Measurements from ENCODE around the gene SORBS2. TPM values are rescaled to one million over a fixed set of nuclear protein-coding genes. Genes with fewer than 3 reads are reported as not detected.
A peak's percentile ranks its signal among the peaks of the same experiment; 100 is the strongest.
"Not testable (repeated sequence)": the region's sequence is repeated elsewhere in the genome, so short reads cannot be mapped to it uniquely, and the experiment has no call there.

SORBS2 gene, protein sequence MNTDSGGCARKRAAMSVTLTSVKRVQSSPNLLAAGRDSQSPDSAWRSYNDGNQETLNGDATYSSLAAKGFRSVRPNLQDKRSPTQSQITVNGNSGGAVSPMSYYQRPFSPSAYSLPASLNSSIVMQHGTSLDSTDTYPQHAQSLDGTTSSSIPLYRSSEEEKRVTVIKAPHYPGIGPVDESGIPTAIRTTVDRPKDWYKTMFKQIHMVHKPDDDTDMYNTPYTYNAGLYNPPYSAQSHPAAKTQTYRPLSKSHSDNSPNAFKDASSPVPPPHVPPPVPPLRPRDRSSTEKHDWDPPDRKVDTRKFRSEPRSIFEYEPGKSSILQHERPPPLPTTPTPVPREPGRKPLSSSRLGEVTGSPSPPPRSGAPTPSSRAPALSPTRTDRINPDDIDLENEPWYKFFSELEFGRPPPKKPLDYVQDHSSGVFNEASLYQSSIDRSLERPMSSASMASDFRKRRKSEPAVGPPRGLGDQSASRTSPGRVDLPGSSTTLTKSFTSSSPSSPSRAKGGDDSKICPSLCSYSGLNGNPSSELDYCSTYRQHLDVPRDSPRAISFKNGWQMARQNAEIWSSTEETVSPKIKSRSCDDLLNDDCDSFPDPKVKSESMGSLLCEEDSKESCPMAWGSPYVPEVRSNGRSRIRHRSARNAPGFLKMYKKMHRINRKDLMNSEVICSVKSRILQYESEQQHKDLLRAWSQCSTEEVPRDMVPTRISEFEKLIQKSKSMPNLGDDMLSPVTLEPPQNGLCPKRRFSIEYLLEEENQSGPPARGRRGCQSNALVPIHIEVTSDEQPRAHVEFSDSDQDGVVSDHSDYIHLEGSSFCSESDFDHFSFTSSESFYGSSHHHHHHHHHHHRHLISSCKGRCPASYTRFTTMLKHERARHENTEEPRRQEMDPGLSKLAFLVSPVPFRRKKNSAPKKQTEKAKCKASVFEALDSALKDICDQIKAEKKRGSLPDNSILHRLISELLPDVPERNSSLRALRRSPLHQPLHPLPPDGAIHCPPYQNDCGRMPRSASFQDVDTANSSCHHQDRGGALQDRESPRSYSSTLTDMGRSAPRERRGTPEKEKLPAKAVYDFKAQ (N-terminal part only)
- total RNA-seq: not detected

DNA sequence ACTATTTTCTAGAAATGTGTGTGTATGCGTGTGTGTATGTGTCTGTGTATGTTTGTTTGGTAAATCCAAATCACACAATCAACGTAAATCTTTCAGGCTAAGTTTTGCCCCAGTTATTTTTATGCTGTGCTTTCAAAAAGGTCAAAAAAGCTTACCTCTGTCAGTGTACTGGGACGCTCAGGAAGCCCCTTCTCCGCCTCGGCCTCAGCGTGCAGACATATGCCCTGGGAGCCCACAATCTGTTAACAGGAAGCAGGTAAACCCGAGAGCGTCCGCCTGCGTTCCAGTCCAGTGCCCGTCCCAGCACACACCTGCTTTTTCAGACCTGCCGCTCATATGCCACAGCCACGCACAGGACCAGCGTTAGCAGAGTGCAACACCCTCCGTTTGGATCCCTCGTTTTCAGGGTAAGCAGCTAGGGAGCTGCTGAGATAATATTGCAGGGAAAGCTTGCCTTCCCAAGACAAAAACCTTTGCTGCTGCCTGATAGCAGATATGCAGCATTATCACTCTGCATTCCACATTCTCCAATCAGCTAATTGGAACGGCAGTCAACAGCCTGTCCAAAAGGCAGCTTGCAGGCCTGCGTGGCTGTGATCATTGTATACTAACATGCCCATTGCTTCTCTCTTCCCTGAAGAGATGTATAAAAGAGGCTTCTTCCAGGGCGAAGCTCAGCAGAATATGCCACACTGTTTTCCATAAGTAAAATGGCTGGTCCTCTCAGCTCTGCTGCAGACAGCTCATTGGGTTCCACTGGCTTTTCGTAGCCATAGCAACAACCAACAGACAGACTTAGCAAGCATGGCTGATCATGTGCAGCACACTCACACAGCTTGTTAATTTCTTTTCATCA, at the start of gene SORBS2:
SORBS2 (minus strand) TSS at position 686 of the 856 bp plus-strand sequence. CDS start 121,623 bp downstream, outside the sequence.
- no peak within 1 kb of the TSS for H3K27ac Mint-ChIP-seq
- H3K36me3 Mint-ChIP-seq: no peaks in the 10 kb centered on the region
- ATAC-seq (no peak), DNase-seq (ENCODE audit: low spot score in 2 of 2) (no peak)
- H3K9me3 Mint-ChIP-seq: no peaks in the 10 kb centered on the region

DNA sequence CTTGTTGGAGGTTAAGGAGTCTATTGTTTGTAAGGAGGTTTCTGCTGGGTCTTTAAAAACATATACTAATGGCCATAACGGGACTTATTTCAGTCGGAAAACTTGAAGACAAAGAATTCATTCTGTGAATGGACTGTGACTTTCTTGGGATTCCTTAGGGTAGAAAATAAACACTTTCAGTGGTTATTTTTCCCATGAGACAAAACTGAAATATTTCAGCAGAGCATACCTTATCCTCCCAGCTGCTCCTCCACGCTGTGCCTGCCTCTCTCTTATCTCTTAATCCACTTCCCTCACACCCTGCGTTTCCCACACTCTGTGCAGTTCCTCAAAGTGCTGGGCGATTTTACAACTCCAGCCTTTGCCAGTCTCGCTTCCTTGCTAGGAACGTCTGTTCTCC, 47.1 kb upstream of the SORBS2 start:
- DNase-seq (ENCODE audit: low spot score in 2 of 2) (no peak), ATAC-seq (no peak)
- Mint-ChIP-seq H3K27ac (no peak overlapping the region), H3K9me3 (peaks cover 10 to 19% of the 10 kb centered on the region in 2 donors), H3K36me3 (no peaks in the 10 kb centered on the region)

DNA sequence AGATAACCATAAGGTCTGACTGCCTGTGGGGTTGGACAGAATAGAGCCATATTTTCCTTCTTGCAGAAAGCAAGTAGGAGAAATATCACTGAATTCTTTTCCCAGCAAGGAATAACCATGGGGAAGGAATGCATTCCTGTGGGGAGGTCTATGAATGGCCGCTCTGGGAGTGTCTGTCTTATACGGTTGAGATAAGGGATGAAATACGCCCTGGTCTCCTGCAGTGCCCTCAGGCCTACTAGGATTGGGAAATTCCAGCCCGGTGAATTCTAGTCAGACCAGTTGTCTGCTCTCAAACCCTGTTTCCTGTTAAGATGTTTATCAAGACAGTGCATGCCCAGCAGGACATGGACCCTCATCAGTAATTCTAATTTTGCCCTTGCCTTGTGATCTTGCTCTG, 45.6 kb upstream of the SORBS2 start:
- ATAC-seq; DNase-seq (ENCODE audit: low spot score in 2 of 2); H3K27ac Mint-ChIP-seq; H3K36me3 Mint-ChIP-seq: not testable (repeated sequence)
- H3K9me3 Mint-ChIP-seq: peaks cover 10 to 19% of the 10 kb centered on the region in 2 donors

DNA sequence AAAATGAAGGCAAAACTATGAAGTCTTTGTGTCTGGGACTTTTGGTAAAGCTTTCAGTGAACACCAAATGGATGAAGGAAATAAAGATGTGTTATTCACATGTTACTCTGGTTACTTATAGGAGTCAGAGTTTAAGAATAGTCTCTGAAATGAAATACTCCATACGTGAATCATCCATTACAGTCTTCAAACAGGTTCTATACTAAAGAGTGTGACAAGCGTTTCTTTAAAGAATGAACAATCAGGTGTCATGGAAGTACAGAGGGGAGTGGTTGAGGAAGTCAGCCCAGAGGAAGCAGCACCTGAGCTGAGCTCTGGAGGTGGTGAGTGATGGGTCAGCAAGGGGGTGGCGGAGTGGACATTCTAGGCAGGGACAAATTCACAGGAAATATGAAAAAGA, 41.8 kb upstream of the SORBS2 start:
- no peak overlapping the region for H3K27ac Mint-ChIP-seq
- no peak for DNase-seq (ENCODE audit: low spot score in 2 of 2)
- H3K9me3 Mint-ChIP-seq: peaks cover 6 to 10% of the 10 kb centered on the region in 2 donors
- ATAC-seq: no peak
- no peaks in the 10 kb centered on the region for H3K36me3 Mint-ChIP-seq

DNA sequence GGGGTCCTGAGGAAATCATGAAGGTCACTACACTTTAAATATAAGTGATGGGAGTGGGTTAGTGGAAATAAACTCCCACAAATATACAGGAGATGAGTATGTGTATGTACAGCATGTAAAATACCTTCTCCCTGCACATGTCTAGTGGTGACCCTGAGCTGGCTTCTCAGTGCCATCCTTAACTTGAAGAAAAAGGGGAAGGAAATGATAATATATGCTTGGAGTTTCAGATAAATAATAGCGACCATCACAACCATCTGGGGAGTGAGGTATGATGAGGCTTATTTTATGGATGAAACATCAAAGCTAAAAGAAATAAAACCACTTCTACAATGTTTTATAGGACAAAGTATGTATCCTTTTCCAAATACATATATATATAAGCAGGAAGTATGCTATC, 41.0 kb upstream of the SORBS2 start:
- H3K9me3 Mint-ChIP-seq: peaks cover 4 to 7% of the 10 kb centered on the region in 2 donors
- H3K27ac Mint-ChIP-seq: no peak overlapping the region
- no peaks in the 10 kb centered on the region for H3K36me3 Mint-ChIP-seq
- ATAC-seq: no peak
- no peak for DNase-seq (ENCODE audit: low spot score in 2 of 2)

DNA sequence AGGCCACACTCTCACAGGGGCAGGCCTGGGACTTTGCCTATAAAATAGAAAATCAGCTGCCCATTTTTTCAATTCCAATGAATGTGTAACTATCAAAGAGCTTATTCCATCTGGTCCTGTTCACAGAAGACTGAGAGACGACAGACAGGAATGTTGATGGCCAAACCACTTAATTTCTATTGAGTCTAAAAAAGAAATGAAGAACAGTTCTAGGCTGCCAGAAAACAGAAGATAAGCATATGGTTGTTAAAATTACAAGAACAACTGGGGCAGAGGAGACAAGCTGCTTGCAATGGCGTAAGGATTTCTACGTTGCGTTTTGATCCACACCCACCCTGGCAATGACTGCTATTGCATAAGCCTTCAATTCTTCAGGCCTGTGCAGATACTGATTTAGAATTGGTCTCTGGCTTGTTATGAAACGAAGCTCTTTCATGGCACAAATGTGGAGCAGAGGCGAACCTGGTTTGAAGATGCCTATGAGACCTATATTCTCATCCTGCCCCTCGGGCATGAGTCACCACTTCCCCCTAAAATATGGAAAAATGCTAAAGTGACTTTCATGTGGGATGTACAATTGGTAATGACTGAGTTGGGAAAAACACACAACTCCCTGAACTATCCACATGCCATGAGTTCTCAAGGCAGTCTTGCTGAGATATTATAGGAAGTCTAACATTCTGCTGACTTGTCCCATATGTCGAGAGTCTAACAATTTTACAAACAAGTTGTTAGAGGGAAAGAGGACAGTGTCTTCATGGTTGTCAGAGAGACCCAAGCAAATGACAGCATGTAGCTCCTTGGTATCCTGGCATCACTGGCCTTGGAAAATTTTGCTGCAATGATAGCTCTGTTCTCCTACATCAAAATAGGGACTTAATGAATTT, 37.9 kb upstream of the SORBS2 start:
- H3K9me3 Mint-ChIP-seq: peaks cover 0 to 6% of the 10 kb centered on the region in 2 donors

DNA sequence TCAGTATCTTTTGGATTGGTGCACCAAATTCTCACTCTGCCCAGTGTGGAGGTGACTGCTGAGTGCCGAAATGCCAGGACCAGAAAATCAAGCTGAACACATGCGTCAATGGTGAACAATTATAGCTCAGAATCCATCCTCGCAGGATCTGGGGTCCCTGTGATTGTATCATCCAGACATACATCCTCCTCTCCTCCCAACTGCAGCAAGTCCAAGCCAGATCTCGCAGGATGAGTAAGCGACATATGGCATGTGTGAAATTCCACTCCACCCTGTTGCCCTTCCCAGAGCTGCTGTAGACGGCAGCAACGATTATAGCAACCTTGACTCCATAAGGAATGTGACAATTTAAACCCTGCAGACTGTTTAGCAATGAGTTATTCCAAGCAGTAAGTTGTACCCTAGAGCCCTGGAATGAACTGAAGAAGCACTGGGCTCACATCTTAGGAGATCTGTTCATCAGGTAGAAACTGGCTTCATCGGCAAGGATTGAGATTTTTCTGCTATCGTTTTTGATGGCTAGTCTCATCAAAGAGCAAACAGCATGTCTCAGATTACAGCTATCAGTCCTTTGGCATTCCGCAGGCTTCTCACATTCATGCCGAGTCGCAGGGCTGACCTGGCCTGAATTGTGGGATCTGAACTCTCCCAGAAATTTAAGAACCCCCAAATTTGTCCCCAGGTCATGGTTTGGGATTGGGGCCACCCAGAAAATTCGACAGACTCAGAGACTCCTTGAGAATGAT, 35.5 kb upstream of the SORBS2 start:
- peaks cover 0 to 6% of the 10 kb centered on the region in 2 donors for H3K36me3 Mint-ChIP-seq

More for the DNA sequence above, 37.9 kb upstream of the SORBS2 start:
- Mint-ChIP-seq H3K36me3 (no peaks in the 10 kb centered on the region), H3K27ac (no peak overlapping the region)
- DNase-seq (ENCODE audit: low spot score in 2 of 2) (no peak), ATAC-seq (no peak)

DNA sequence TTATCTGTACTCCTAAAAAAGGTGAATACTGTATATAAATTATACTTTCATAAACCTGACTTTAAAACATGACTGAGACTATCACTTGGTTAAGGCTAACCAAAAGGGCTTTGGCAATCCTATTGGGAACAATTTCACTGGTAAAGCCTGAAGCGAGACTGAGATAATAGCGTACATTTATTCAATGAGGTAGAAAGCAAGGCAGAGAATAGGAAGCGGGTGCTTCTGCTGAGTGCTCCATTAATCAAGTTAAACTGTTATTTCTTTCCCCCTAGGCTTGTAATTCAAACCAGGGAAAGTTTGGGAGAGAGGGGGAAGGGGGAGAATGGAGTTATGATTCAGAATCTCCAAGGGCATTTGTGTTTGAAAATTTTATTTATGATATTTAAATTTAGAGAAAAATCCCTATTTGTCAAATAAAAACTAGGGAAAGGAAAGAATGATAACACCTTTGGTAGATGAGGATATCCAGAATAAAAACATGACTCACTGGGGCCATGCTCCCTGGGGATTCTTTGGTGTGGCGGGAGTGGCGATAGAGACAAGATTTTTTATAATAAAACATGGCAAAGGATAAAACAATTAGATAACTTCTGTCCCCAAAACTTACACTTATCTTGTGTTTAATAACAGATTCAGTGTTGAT, 34.6 kb upstream of the SORBS2 start:
- Mint-ChIP-seq H3K9me3 (peaks cover 0 to 17% of the 10 kb centered on the region in 2 donors), H3K27ac (no peak overlapping the region), H3K36me3 (peaks cover 0 to 6% of the 10 kb centered on the region in 2 donors)
- no peak for DNase-seq (ENCODE audit: low spot score in 2 of 2)
- no peak for ATAC-seq

More for the DNA sequence above, 35.5 kb upstream of the SORBS2 start:
- Mint-ChIP-seq H3K9me3 (peaks cover 0 to 14% of the 10 kb centered on the region in 2 donors), H3K27ac (no peak overlapping the region)
- ATAC-seq: no peak
- no peak for DNase-seq (ENCODE audit: low spot score in 2 of 2)

DNA sequence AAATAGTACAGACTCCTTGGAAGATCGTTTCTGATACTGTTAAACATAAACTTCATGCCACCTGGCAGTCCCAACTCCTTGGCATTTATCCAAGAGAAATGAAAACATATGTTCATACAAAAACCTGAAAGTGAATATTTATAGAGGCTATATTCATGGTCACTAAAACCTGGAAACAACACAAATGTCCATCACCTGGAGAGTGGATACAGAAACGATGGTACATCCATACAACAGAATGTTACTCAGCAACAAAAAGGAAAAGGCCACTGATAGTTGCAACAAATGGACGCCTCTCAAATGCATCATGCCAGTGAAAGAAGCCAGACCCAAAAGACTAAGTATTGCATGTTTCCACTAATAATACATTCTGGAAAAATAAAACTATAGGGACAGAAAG, 34.0 kb upstream of the SORBS2 start:
- no peak for ATAC-seq

DNA sequence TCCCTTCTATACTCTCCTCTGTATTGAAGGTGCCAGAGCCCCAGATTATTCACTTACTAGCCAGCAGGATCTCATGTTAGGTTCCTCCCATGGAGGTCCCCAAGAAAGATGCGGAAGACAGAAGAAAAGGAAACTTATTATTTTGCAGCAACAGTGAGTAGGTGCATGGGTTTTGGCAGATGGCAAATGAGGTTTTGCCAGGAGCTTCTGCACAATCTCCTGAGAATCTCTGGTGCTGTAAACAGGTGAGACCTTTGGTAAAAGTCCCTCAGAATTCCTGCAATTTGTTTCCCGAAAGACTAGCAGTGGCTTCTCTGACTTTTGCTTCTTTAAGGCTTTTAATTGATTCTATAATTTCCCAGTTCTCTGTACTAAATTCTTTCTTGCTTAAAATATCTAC, 29.5 kb upstream of the SORBS2 start:
- Mint-ChIP-seq H3K27ac (no peak overlapping the region), H3K36me3 (peaks cover 0 to 6% of the 10 kb centered on the region in 2 donors), H3K9me3 (peaks cover 0 to 17% of the 10 kb centered on the region in 2 donors)
- DNase-seq (ENCODE audit: low spot score in 2 of 2): no peak
- ATAC-seq: no peak

More for the DNA sequence above, 34.0 kb upstream of the SORBS2 start:
- DNase-seq (ENCODE audit: low spot score in 2 of 2): no peak
- Mint-ChIP-seq H3K36me3 (peaks cover 0 to 6% of the 10 kb centered on the region in 2 donors), H3K27ac (no peak overlapping the region), H3K9me3 (peaks cover 0 to 17% of the 10 kb centered on the region in 2 donors)

DNA sequence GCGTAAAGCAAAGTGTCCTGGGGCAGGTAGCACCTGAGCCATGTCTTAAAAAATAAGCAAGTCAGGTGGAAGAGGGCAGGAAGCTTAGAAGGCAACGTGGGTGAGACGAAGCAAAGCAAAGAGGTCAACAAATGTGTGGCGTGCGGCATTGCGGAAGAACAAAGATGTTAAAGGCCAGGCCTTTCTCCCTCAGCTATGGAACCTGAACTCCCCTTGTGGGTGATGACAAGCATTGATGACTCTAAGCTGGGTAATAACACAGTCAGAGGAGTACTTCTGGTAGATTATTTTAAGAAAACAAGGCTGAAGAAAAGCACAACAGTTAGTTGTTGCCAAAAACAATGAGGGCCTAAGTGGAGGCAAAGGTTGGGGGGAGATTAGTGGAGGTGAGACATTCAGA, 29.0 kb upstream of the SORBS2 start:
- ATAC-seq: no peak
- Mint-ChIP-seq H3K27ac (no peak overlapping the region), H3K36me3 (peaks cover 0 to 6% of the 10 kb centered on the region in 2 donors), H3K9me3 (peaks cover 0 to 17% of the 10 kb centered on the region in 2 donors)
- no peak for DNase-seq (ENCODE audit: low spot score in 2 of 2)

DNA sequence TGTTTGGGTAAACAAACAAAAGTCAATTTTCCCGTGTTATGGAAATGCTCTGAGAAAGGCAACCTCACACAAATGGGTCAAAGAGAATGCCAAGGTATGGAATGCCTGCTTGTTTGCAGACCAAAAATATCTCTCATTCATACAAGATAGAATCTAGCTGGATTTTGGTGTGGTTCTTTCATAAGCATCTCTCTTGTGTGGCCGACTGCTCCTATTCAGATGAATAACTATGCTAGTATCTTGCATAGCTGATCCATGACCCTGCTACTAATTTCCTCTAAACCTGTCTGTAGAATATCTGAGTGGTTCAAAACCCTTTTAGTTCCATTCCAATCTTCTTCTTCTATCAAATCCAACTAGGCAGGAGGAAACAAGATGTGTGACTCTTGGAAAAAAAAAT, 28.2 kb upstream of the SORBS2 start:
- ATAC-seq: no peak

DNA sequence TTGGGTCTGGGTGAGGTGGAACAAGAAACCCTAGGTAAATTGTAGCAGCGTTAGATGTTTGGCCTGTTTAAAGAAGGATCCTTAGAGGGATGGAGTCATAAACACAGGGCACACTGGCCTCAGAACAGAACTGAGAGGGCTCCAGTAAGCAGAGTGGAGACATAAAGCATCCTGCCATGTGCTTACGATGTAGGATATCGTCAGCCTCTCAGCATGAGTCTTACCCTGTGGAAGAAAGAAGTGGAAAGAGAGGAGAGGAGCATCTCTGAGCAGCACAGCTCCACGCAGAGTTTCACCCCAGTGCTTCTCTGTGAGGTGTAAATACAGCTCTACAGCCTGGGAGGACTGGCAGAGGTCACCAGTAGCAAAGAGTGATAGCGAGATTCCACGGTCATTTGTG, 27.8 kb upstream of the SORBS2 start:
- ATAC-seq: no peak
- H3K36me3 Mint-ChIP-seq: peaks cover 0 to 6% of the 10 kb centered on the region in 2 donors

More for the DNA sequence above, 28.2 kb upstream of the SORBS2 start:
- DNase-seq (ENCODE audit: low spot score in 2 of 2): no peak
- no peak overlapping the region for H3K27ac Mint-ChIP-seq
- H3K9me3 Mint-ChIP-seq: peaks cover 0 to 11% of the 10 kb centered on the region in 2 donors
- H3K36me3 Mint-ChIP-seq: peaks cover 0 to 6% of the 10 kb centered on the region in 2 donors

DNA sequence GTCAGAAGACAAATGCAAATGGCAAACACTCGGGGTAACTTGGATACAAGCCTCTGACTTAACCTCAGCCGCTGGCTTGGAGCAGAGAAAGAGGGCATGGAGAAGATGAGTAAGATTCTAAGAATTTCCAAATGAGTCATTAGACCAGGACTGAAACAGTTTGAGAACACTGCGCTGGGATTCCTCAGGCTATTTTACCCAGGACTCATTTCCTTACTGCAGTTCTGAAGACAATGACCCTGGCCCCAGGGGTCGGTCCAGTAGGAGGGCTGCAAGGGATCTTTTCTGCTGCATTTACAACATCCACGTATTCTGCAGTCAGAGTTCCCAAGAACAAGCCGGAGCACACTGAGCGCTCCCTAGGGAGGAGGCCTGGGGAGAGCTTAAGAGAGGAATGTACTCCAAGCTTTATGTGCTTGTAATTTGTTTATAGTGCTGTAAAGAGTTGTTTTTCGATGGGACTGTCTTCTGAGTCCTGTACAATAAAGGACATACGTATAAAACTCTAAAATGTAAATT, 27.3 kb upstream of the SORBS2 start:
- Mint-ChIP-seq H3K36me3 (peaks cover 0 to 5% of the 10 kb centered on the region in 2 donors), H3K27ac (no peak overlapping the region), H3K9me3 (peaks cover 0 to 7% of the 10 kb centered on the region in 2 donors)
- peak in 1 of 2 donors; percentile 63 for ATAC-seq
- no peak for DNase-seq (ENCODE audit: low spot score in 2 of 2)

More for the DNA sequence above, 27.8 kb upstream of the SORBS2 start:
- no peak for DNase-seq (ENCODE audit: low spot score in 2 of 2)
- Mint-ChIP-seq H3K9me3 (peaks cover 0 to 10% of the 10 kb centered on the region in 2 donors), H3K27ac (no peak overlapping the region)
